MCF 10A (cell line): Measurements from ENCODE around the gene TDRD10. TPM values are rescaled to one million over a fixed set of nuclear protein-coding genes. Genes with fewer than 3 reads are reported as not detected.

Experiments
- BruUV-seq: library from RNA; stranded (reverse); fragments of 400-500 nt; replicated peaks from 2 replicates; lab custom pipeline; 2021; lab: Mats Ljungman, UMichigan
- CTCF ChIA-PET: fragments of 300-600 bp; sonication (Branson Sonifier 250); formaldehyde crosslinking; extraction: SDS; loops from one replicate; lab custom pipeline; 2021; ENCODE audit warnings: antibody characterized with exemption, inconsistent platforms; lab: Yijun Ruan, JAX
- POLR2A ChIA-PET: fragments of 300-600, 350-650 bp; sonication (Branson Sonifier 250); formaldehyde crosslinking; extraction: SDS; loops from one replicate; lab custom pipeline; 2020; ENCODE audit warnings: antibody characterized with exemption, inconsistent platforms; lab: Yijun Ruan, JAX
- DNase-seq: peaks from one replicate; pipeline ENCODE4 v3.0.0-alpha.2; 2018; ENCODE audit not compliant: unreplicated experiment
- H3K27ac Mint-ChIP-seq: one replicate; pipeline ENCODE4 v1.8.0; 2022; ENCODE audit warnings: mild to moderate bottlenecking, low read depth, mixed read lengths; ENCODE audit not compliant: unreplicated experiment
- H3K27me3 Mint-ChIP-seq: one replicate; pipeline ENCODE4 v1.8.0; 2022; ENCODE audit warnings: mixed read lengths; ENCODE audit not compliant: insufficient read depth, unreplicated experiment
- H3K36me3 Mint-ChIP-seq: one replicate; pipeline ENCODE4 v1.8.0; 2022; ENCODE audit warnings: mild to moderate bottlenecking, moderate library complexity, mixed read lengths; ENCODE audit not compliant: insufficient read depth, unreplicated experiment
- H3K4me1 Mint-ChIP-seq: one replicate; pipeline ENCODE4 v1.8.0; 2022; ENCODE audit warnings: mixed read lengths; ENCODE audit not compliant: insufficient read depth, unreplicated experiment
- H3K4me3 Mint-ChIP-seq: one replicate; pipeline ENCODE4 v1.8.0; 2022; ENCODE audit warnings: mild to moderate bottlenecking, moderate library complexity, mixed read lengths; ENCODE audit not compliant: unreplicated experiment
- H3K9me3 Mint-ChIP-seq: one replicate; pipeline ENCODE4 v1.8.0; 2022; ENCODE audit warnings: mixed read lengths; ENCODE audit not compliant: unreplicated experiment
- CTCF ChIP-seq: fragments of 200-600 bp; IDR thresholded peaks from one replicate; pipeline ENCODE4 v1.8.0; 2022; ENCODE audit warnings: antibody characterized with exemption, mild to moderate bottlenecking; ENCODE audit not compliant: unreplicated experiment
- intact Hi-C: fragments of 100-400 bp; cut with micrococcal nuclease; formaldehyde crosslinking; loops from 2 replicates; pipeline ENCODE4 v1.14.1; 2022
- total RNA-seq: library from RNA; stranded (reverse); gene quantifications from 2 replicates; pipeline ENCODE4 v1.2.3, GENCODE V29; 2022

TDRD10 gene
- total RNA-seq, 1 experiment from 2014 or later: not detected

DNA sequence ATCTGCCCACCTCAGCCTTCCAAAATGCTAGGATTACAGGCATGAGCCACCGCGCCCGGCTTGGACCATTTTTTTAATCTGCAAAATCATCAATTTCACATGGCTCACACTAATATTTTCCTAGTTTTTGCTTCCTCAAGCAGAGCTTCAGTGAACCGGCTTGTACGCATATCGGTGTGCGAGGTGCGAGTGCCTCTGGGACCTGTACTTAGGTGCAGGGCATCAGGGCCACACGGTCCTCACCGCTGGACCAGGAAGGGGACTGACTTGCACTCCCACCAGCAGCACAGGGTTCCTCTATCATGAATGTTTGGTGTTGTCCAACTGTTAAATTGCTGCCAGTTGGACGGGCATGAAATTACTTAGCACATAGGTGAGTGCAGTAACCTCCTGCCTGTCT lies 15.6 kb downstream of the TDRD10 start:
- no TSS peak for BruUV-seq
- CTCF ChIA-PET: interaction anchor here (0.6 to 0.8 kb wide), 2 partner anchors 152 to 223 kb away, joined by 3 to 4 read pairs; no protein-coding TSS in a partner anchor
- Mint-ChIP-seq H3K4me1 (peaks cover 15% of the 10 kb centered on the region), H3K27ac (no peak overlapping the region), H3K36me3 (no peaks in the 10 kb centered on the region), H3K9me3 (no peaks in the 10 kb centered on the region), H3K27me3 (peaks cover 56% of the 10 kb centered on the region), H3K4me3 (no peak overlapping the region)
- no peak for TF ChIP-seq CTCF
- intact Hi-C loops: no loop called here
- POLR2A ChIA-PET: interaction anchor here (0.6 kb wide), 1 partner anchor 29 kb away, joined by 3 read pairs; no protein-coding TSS in a partner anchor
- DNase-seq: no peak

DNA sequence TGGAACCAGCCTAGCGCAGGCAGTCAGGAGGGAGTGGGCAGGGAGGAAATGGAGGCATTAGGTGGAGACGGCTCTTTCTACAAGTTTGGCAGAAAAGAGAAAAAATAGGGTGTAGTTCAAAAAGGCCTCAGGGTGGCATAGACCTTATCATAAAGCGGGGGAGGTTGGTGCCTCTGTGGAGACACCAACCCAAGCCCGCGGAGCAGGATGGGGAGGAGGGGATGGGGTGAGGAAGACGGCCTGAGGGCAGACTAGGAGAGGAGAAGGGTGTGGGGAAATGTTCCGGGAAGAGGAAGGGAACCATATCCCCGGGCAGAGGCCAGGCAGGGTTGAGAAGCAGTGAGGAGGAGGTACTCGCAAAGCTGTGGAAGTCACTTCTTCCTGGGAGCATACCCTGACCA lies 17.6 kb downstream of the TDRD10 start:
- Mint-ChIP-seq H3K27me3 (peaks cover 51% of the 10 kb centered on the region), H3K36me3 (no peaks in the 10 kb centered on the region), H3K9me3 (no peaks in the 10 kb centered on the region), H3K4me1 (peaks cover 15% of the 10 kb centered on the region), H3K4me3 (no peak overlapping the region), H3K27ac (no peak overlapping the region)
- no TSS peak for BruUV-seq
- intact Hi-C loops: no loop called here
- ChIA-PET POLR2A (interaction anchor here (1.0 to 1.4 kb wide), 2 partner anchors 14 to 417 kb away, joined by 3 to 5 read pairs; partner anchors contain the start of gene PMVK), CTCF (interaction anchor here (0.6 to 1.1 kb wide), 3 partner anchors 11 to 149 kb away, joined by 3 to 6 read pairs (median 4); no protein-coding TSS in a partner anchor)
- DNase-seq: no peak
- no peak for TF ChIP-seq CTCF

GRCh38 chr1:154520333-154520732 lies 18.3 kb downstream of the TDRD10 start:
- Mint-ChIP-seq H3K36me3 (no peaks in the 10 kb centered on the region), H3K9me3 (no peaks in the 10 kb centered on the region), H3K27me3 (peaks cover 45% of the 10 kb centered on the region), H3K27ac (no peak overlapping the region), H3K4me1 (peaks cover 15% of the 10 kb centered on the region), H3K4me3 (no peak overlapping the region)
- peak; percentile 25 for DNase-seq
- ChIA-PET CTCF (interaction anchor here (0.6 to 1.2 kb wide), 4 partner anchors 14 to 114 kb away, joined by 4 to 6 read pairs (median 6); no protein-coding TSS in a partner anchor), POLR2A (interaction anchor here (0.6 to 1.4 kb wide), 4 partner anchors 13 to 416 kb away, joined by 3 to 5 read pairs (median 3); partner anchors contain the start of gene PMVK)
- no TSS peak for BruUV-seq
- intact Hi-C loops: no loop called here
- no peak for TF ChIP-seq CTCF

GRCh38 chr1:154521695-154522094 lies 19.7 kb downstream of the TDRD10 start:
- no peak for DNase-seq

More at GRCh38 chr1:154521695-154522094, 19.7 kb downstream of the TDRD10 start:
- TF ChIP-seq CTCF: no peak
- Mint-ChIP-seq H3K4me1 (peaks cover 15% of the 10 kb centered on the region), H3K27me3 (peaks cover 32% of the 10 kb centered on the region), H3K4me3 (no peak overlapping the region), H3K36me3 (no peaks in the 10 kb centered on the region), H3K27ac (no peak overlapping the region), H3K9me3 (no peaks in the 10 kb centered on the region)
- ChIA-PET CTCF (interaction anchor here (0.6 to 0.8 kb wide), 2 partner anchors 10 to 563 kb away, joined by 3 to 5 read pairs; no protein-coding TSS in a partner anchor), POLR2A (interaction anchor here (0.7 to 1.3 kb wide), 4 partner anchors 21 to 62 kb away, joined by 3 to 5 read pairs (median 3); no protein-coding TSS in a partner anchor)
- intact Hi-C loops: no loop called here
- no TSS peak for BruUV-seq
